Subcutaneous abdominal adipose tissue (tissue), 5 donors: ENCODE measurements around the gene PGLYRP2.

Source experiments
- H3K27ac ChIP-seq: one replicate; pipeline ENCODE4 v1.7.0; 2013; ENCODE audit warnings: low read depth, mild to moderate bottlenecking, inconsistent platforms, low read length, moderate library complexity
- H3K27me3 ChIP-seq, 5 donors: one replicate each; pipeline ENCODE4 v1.7.0; 2013; ENCODE audit warnings: low read length in 5 of 5, inconsistent platforms in 1 of 5; ENCODE audit not compliant: control insufficient read depth in 5 of 5, insufficient read depth in 4 of 5
- H3K36me3 ChIP-seq, 5 donors: one replicate each; pipeline ENCODE4 v1.7.0; 2013; ENCODE audit warnings: low read length in 5 of 5; ENCODE audit not compliant: control insufficient read depth in 5 of 5, insufficient read depth in 5 of 5
- H3K4me1 ChIP-seq, 5 donors: one replicate each; pipeline ENCODE4 v1.7.0; 2013; ENCODE audit warnings: low read length in 5 of 5, mild to moderate bottlenecking in 3 of 5, moderate library complexity in 1 of 5; ENCODE audit not compliant: control insufficient read depth in 5 of 5, insufficient read depth in 5 of 5
- H3K4me3 ChIP-seq, 5 donors: one replicate each; pipeline ENCODE4 v1.7.0; 2013; ENCODE audit warnings: low read length in 5 of 5, low read depth in 1 of 5
- H3K9ac ChIP-seq, 5 donors: one replicate each; pipeline ENCODE4 v1.7.0; 2013; ENCODE audit warnings: low read length in 5 of 5, mild to moderate bottlenecking in 4 of 5, moderate library complexity in 3 of 5
- H3K9me3 ChIP-seq, 5 donors: one replicate each; pipeline ENCODE4 v1.7.0; 2013; ENCODE audit warnings: low read length in 5 of 5; ENCODE audit not compliant: control insufficient read depth in 5 of 5
- donor health status: healthy.
- donor health status: healthy.
- donor health status: healthy.
- donor health status: healthy.
- donor health status: healthy.

Gene PGLYRP2

GRCh38 chr19:15511671-15512424 is 32.5 kb upstream of the PGLYRP2 start:
- no peaks in the 10 kb centered on the region for H3K36me3 ChIP-seq
- no peak overlapping the region for H3K9ac ChIP-seq
- no peak overlapping the region for H3K4me3 ChIP-seq
- no peak overlapping the region for H3K27ac ChIP-seq
- peaks cover 18 to 32% (median 21%) of the 10 kb centered on the region in 5 donors for H3K27me3 ChIP-seq
- peaks cover 0 to 16% (median 8%) of the 10 kb centered on the region in 5 donors for H3K4me1 ChIP-seq
- peaks cover 0 to 5% (median 0%) of the 10 kb centered on the region in 5 donors for H3K9me3 ChIP-seq

GRCh38 chr19:15508035-15508710 is 28.9 kb upstream of the PGLYRP2 start, which contains the start of gene CYP4F22:
Gene CYP4F22, plus strand, starts transcription at chr19:15508525. Its CDS starts 16,812 bp downstream, at chr19:15525337.
- Histone ChIP-seq H3K4me3 (peak within 1 kb of the TSS in 1 of 5 donors; percentile 26), H3K27ac (no peak within 1 kb of the TSS), H3K4me1 (peaks cover 0 to 21% (median 8%) of the 10 kb centered on the region in 5 donors), H3K9me3 (no peaks in the 10 kb centered on the region), H3K36me3 (no peaks in the 10 kb centered on the region), H3K27me3 (peaks cover 18 to 36% (median 21%) of the 10 kb centered on the region in 5 donors), H3K9ac (no peak within 1 kb of the TSS)

- Histone ChIP-seq H3K9me3 (no peaks in the 10 kb centered on the region), H3K4me1 (peaks cover 0 to 21% (median 8%) of the 10 kb centered on the region in 5 donors), H3K9ac (no peak overlapping the region), H3K27ac (no peak overlapping the region), H3K4me3 (no peak overlapping the region), H3K27me3 (peaks cover 18 to 36% (median 21%) of the 10 kb centered on the region in 5 donors), H3K36me3 (no peaks in the 10 kb centered on the region)
Measured at GRCh38 chr19:15507068-15508034, 28.1 kb upstream of the PGLYRP2 start.

- Histone ChIP-seq H3K4me1 (peaks cover 0 to 21% (median 8%) of the 10 kb centered on the region in 5 donors), H3K9me3 (no peaks in the 10 kb centered on the region), H3K27me3 (peaks cover 17 to 33% (median 21%) of the 10 kb centered on the region in 5 donors), H3K36me3 (no peaks in the 10 kb centered on the region), H3K27ac (no peak overlapping the region), H3K4me3 (no peak overlapping the region), H3K9ac (no peak overlapping the region)
Measured at GRCh38 chr19:15506074-15506571, 26.8 kb upstream of the PGLYRP2 start.

- Histone ChIP-seq H3K36me3 (no peaks in the 10 kb centered on the region), H3K4me3 (no peak overlapping the region), H3K9me3 (no peaks in the 10 kb centered on the region), H3K27ac (no peak overlapping the region), H3K27me3 (peaks cover 0 to 7% (median 2%) of the 10 kb centered on the region in 5 donors), H3K4me1 (peaks cover 1 to 11% (median 5%) of the 10 kb centered on the region in 5 donors), H3K9ac (no peak overlapping the region)
Measured at GRCh38 chr19:15502264-15502663, 23.0 kb upstream of the PGLYRP2 start.

GRCh38 chr19:15501596-15501995 is 22.3 kb upstream of the PGLYRP2 start:
- Histone ChIP-seq H3K4me1 (peaks cover 1 to 10% (median 5%) of the 10 kb centered on the region in 5 donors), H3K36me3 (no peaks in the 10 kb centered on the region), H3K9ac (no peak overlapping the region), H3K27me3 (peaks cover 0 to 4% (median 0%) of the 10 kb centered on the region in 5 donors), H3K4me3 (no peak overlapping the region), H3K27ac (no peak overlapping the region), H3K9me3 (no peaks in the 10 kb centered on the region)

- Histone ChIP-seq H3K4me3 (no peak overlapping the region), H3K27ac (no peak overlapping the region), H3K27me3 (no peaks in the 10 kb centered on the region), H3K4me1 (peaks cover 1 to 8% (median 5%) of the 10 kb centered on the region in 5 donors), H3K9me3 (no peaks in the 10 kb centered on the region), H3K9ac (no peak overlapping the region), H3K36me3 (no peaks in the 10 kb centered on the region)
Measured at GRCh38 chr19:15498910-15499309, 19.6 kb upstream of the PGLYRP2 start.

- no peaks in the 10 kb centered on the region for H3K36me3 ChIP-seq
- H3K4me1 ChIP-seq: peaks cover 1 to 8% (median 5%) of the 10 kb centered on the region in 5 donors
- H3K27me3 ChIP-seq: no peaks in the 10 kb centered on the region
- no peak overlapping the region for H3K27ac ChIP-seq
- no peak overlapping the region for H3K9ac ChIP-seq
- H3K9me3 ChIP-seq: no peaks in the 10 kb centered on the region
- H3K4me3 ChIP-seq: no peak overlapping the region
Measured at GRCh38 chr19:15498156-15498858, 19.0 kb upstream of the PGLYRP2 start.

GRCh38 chr19:15495151-15495550 is 15.8 kb upstream of the PGLYRP2 start:
- no peaks in the 10 kb centered on the region for H3K9me3 ChIP-seq
- H3K27ac ChIP-seq: no peak overlapping the region
- peaks cover 1 to 8% (median 5%) of the 10 kb centered on the region in 5 donors for H3K4me1 ChIP-seq
- no peaks in the 10 kb centered on the region for H3K36me3 ChIP-seq
- no peak overlapping the region for H3K4me3 ChIP-seq
- no peaks in the 10 kb centered on the region for H3K27me3 ChIP-seq
- H3K9ac ChIP-seq: no peak overlapping the region
